H9 (cell line): ENCODE measurements around the gene FOXO6. TPM values are rescaled to one million over a fixed set of nuclear protein-coding genes. Genes with fewer than 3 reads are reported as not detected.

ENCODE experiments used
- DNase-seq: peaks from one replicate; pipeline ENCODE4 v3.0.0-alpha.2; 2017
- H2AFZ ChIP-seq: one replicate; pipeline ENCODE4 v1.6.1; 2013; ENCODE audit warnings: mild to moderate bottlenecking, low read length, control low read depth, moderate library complexity
- H2AK5ac ChIP-seq: 2 replicates; pipeline ENCODE4 v1.6.1; 2013; ENCODE audit warnings: low read length, control low read depth, mixed read lengths; ENCODE audit not compliant: insufficient read length
- H2BK120ac ChIP-seq: one replicate; pipeline ENCODE4 v1.6.1; 2013; ENCODE audit warnings: low read depth, mild to moderate bottlenecking, low read length, control low read depth, inconsistent platforms; ENCODE audit not compliant: poor library complexity, severe bottlenecking
- H2BK12ac ChIP-seq: 2 replicates; pipeline ENCODE4 v1.6.1; 2013; ENCODE audit warnings: low read length, control low read depth, mixed read lengths, low read depth; ENCODE audit not compliant: insufficient read length
- H2BK15ac ChIP-seq: 2 replicates; pipeline ENCODE4 v1.6.1; 2013; ENCODE audit warnings: low read depth, low read length, control low read depth
- H2BK20ac ChIP-seq: one replicate; pipeline ENCODE4 v1.6.1; 2013; ENCODE audit warnings: low read depth, mild to moderate bottlenecking, low read length, control low read depth, inconsistent platforms; ENCODE audit not compliant: poor library complexity, severe bottlenecking
- H2BK5ac ChIP-seq: 2 replicates; pipeline ENCODE4 v1.6.1; 2013; ENCODE audit warnings: low read length, control low read depth, mixed read lengths; ENCODE audit not compliant: insufficient read length
- H3K14ac ChIP-seq: 2 replicates; pipeline ENCODE4 v1.6.1; 2013; ENCODE audit warnings: low read length, control low read depth; ENCODE audit not compliant: insufficient read depth
- H3K18ac ChIP-seq: 2 replicates; pipeline ENCODE4 v1.6.1; 2013; ENCODE audit warnings: low read depth, mild to moderate bottlenecking, mixed read lengths, low read length, control low read depth; ENCODE audit not compliant: insufficient read length
- H3K23ac ChIP-seq: 2 replicates; pipeline ENCODE4 v1.6.1; 2013; ENCODE audit warnings: low read length, control low read depth, mixed read lengths, low read depth; ENCODE audit not compliant: insufficient read length
- H3K23me2 ChIP-seq: 2 replicates; pipeline ENCODE4 v1.6.1; 2013; ENCODE audit warnings: low read depth, mild to moderate bottlenecking, mixed read lengths, low read length, control low read depth; ENCODE audit not compliant: insufficient read length, poor library complexity, severe bottlenecking
- H3K27ac ChIP-seq: 2 replicates; pipeline ENCODE4 v1.5.1; 2013; ENCODE audit warnings: low read length, control low read depth, mixed read lengths, low read depth; ENCODE audit not compliant: insufficient read length
- H3K27me3 ChIP-seq: 2 replicates; pipeline ENCODE4 v1.6.1; 2013; ENCODE audit warnings: low read length, control low read depth, inconsistent platforms; ENCODE audit not compliant: insufficient read depth
- H3K4ac ChIP-seq: 2 replicates; pipeline ENCODE4 v1.6.1; 2013; ENCODE audit warnings: low read depth, mild to moderate bottlenecking, control low read depth, inconsistent platforms, low read length, moderate library complexity
- H3K4me1 ChIP-seq: 2 replicates; pipeline ENCODE4 v1.6.1; 2013; ENCODE audit warnings: low read length, control low read depth, inconsistent platforms; ENCODE audit not compliant: insufficient read depth
- H3K4me2 ChIP-seq: 2 replicates; pipeline ENCODE4 v1.6.1; 2013; ENCODE audit warnings: low read length, control low read depth, mixed read lengths; ENCODE audit not compliant: insufficient read length, insufficient read depth
- H3K56ac ChIP-seq: 2 replicates; pipeline ENCODE4 v1.6.1; 2013; ENCODE audit warnings: low read depth, mild to moderate bottlenecking, mixed read lengths, low read length, control low read depth; ENCODE audit not compliant: insufficient read length
- H3K79me1 ChIP-seq: 2 replicates; pipeline ENCODE4 v1.6.1; 2013; ENCODE audit warnings: low read depth, mild to moderate bottlenecking, moderate library complexity, low read length, control low read depth, inconsistent platforms; ENCODE audit not compliant: insufficient read depth, poor library complexity, severe bottlenecking
- H3K79me2 ChIP-seq: 2 replicates; pipeline ENCODE4 v1.6.1; 2013; ENCODE audit warnings: low read length, control low read depth, inconsistent platforms; ENCODE audit not compliant: insufficient read depth
- H3K9ac ChIP-seq: 2 replicates; pipeline ENCODE4 v1.6.1; 2013; ENCODE audit warnings: low read length, control low read depth, mixed read lengths; ENCODE audit not compliant: insufficient read length; ENCODE audit errors: extremely low read depth
- H3K9me3 ChIP-seq: one replicate; pipeline ENCODE4 v1.6.1; 2013; ENCODE audit warnings: low read depth, low read length, inconsistent platforms; ENCODE audit not compliant: control insufficient read depth
- H3T11ph ChIP-seq: one replicate; pipeline ENCODE4 v1.6.1; 2013; ENCODE audit warnings: mild to moderate bottlenecking, low read length, control low read depth, inconsistent platforms
- H4K20me1 ChIP-seq: one replicate; pipeline ENCODE4 v1.6.1; 2013; ENCODE audit not compliant: control insufficient read depth, insufficient read length, insufficient read depth
- H4K5ac ChIP-seq: 2 replicates; pipeline ENCODE4 v1.6.1; 2013; ENCODE audit warnings: low read depth, mild to moderate bottlenecking, mixed read lengths, low read length, control low read depth; ENCODE audit not compliant: insufficient read length
- H4K8ac ChIP-seq: replicated peaks from 2 replicates; pipeline ENCODE4 v1.6.1; 2013; ENCODE audit warnings: low read length, control low read depth, mixed read lengths, low read depth; ENCODE audit not compliant: insufficient read length
- H4K91ac ChIP-seq: 2 replicates; pipeline ENCODE4 v1.6.1; 2013; ENCODE audit warnings: low read depth, mild to moderate bottlenecking, moderate library complexity, mixed read lengths, low read length, control low read depth; ENCODE audit not compliant: insufficient read length
- H3K27ac Mint-ChIP-seq, 3 experiments: 2 replicates in 2 of 3; 3 replicates in 1 of 3; pipeline ENCODE4 v1.8.0; 2020 to 2021; ENCODE audit warnings: mixed read lengths in 3 of 3, mild to moderate bottlenecking in 1 of 3, moderate library complexity in 1 of 3
- H3K27me3 Mint-ChIP-seq: 2 replicates; pipeline ENCODE4 v1.8.0; 2021; ENCODE audit warnings: low read depth, mild to moderate bottlenecking, moderate library complexity, mixed read lengths
- H3K36me3 Mint-ChIP-seq, 3 experiments: 2 replicates in 2 of 3; 3 replicates in 1 of 3; pipeline ENCODE4 v1.8.0; 2020 to 2021; ENCODE audit warnings: low read depth in 3 of 3, mixed read lengths in 3 of 3; ENCODE audit not compliant: insufficient read depth in 1 of 3
- H3K4me1 Mint-ChIP-seq, 2 experiments: 2 replicates each; pipeline ENCODE4 v1.8.0; 2020; ENCODE audit warnings: mixed read lengths in 2 of 2
- H3K4me3 Mint-ChIP-seq, 2 experiments: 2 replicates in 1 of 2; 3 replicates in 1 of 2; pipeline ENCODE4 v1.8.0; 2020 to 2021; ENCODE audit warnings: mild to moderate bottlenecking in 2 of 2, mixed read lengths in 2 of 2, moderate library complexity in 1 of 2
- H3K9me3 Mint-ChIP-seq, 2 experiments: 2 replicates in 1 of 2; 3 replicates in 1 of 2; pipeline ENCODE4 v1.8.0; 2020; ENCODE audit warnings: mild to moderate bottlenecking in 2 of 2, mixed read lengths in 2 of 2, moderate library complexity in 1 of 2
- WGBS: extraction: QIAGEN DNeasy Blood & Tissue Kit; methylation state at CpG from one replicate; pipeline ENCODE4 v1.1.7; 2013; ENCODE audit warnings: missing lambda C conversion rate, low lambda C conversion rate, mixed read lengths; ENCODE audit not compliant: insufficient read length; ENCODE audit errors: extremely low coverage; 5-methylcytosine and 5-hydroxymethylcytosine counted together
- total RNA-seq: library from RNA; stranded (reverse); gene quantifications from 2 replicates; pipeline ENCODE4 v1.2.1, GENCODE V29; 2021
- TF ChIP-seq, protein P1 (sequence below): fragments of 200-600 bp; sonication (generic); conservative IDR thresholded peaks from 3 replicates; pipeline ENCODE4 v1.8.0; 2021; ENCODE audit warnings: antibody characterized with exemption, mild to moderate bottlenecking

Gene FOXO6
- total RNA-seq, 1 experiment from 2014 or later: 0.83 TPM

DNA sequence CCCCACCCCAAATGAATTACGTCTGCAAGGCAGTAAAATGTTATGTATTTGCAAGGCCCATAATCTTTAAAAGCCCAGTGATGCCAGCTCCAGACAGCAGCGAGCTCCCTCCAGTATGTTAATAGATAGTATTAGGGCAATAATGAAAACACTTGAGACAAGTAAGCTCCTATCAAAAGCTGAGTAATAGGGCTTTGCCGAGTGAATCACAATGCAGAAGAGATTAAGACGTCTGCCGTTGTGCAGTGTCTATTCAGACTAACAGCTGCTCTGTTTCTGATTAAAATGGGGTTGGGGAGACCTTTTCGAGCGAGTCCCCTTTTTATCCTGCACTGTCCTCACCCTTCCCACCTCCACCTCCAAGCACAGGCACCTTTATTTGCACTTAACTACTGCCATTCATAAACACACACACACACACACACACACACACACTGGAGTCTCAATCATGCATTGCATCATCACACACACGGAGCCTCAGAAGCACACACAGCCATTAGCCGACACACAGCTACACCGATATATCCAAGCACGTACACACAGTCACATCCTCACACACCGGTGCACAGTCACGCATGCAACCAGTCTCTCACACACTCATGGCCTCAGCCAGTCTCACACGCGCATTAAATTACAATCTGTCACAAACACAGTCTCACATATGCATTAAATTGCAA is 46.0 kb upstream of the FOXO6 start:
- no peak overlapping the region for H3K23ac ChIP-seq
- no peak overlapping the region for H2BK120ac ChIP-seq
- H4K8ac ChIP-seq: no peak overlapping the region
- H4K5ac ChIP-seq: no peak overlapping the region
- Mint-ChIP-seq H3K9me3 (no peaks in the 10 kb centered on the region), H3K36me3 (no peaks in the 10 kb centered on the region), H3K27ac (peak overlapping the region in 1 of 3 experiments; percentile 13; a peak in 2 of 7 replicates), H3K4me3 (peak overlapping the region in 1 of 2 experiments; percentile 6; a peak in 2 of 5 replicates), H3K4me1 (peaks cover 27 to 28% of the 10 kb centered on the region in 2 experiments), H3K27me3 (peaks cover 16% of the 10 kb centered on the region)
- no peak overlapping the region for H2BK15ac ChIP-seq
- no CpG with 5 or more reads among the region's 15 CpGs for WGBS
- no peaks in the 10 kb centered on the region for H3K23me2 ChIP-seq
- no peak overlapping the region for H3K18ac ChIP-seq
- H3K14ac ChIP-seq: no peak overlapping the region
- H3K4me2 ChIP-seq: no peak overlapping the region
- H3K9ac ChIP-seq: no peak overlapping the region
- H3K27ac ChIP-seq: no peak overlapping the region
- no peak overlapping the region for H2BK12ac ChIP-seq
- no peak overlapping the region for H2BK5ac ChIP-seq
- no peak for DNase-seq
- no peaks in the 10 kb centered on the region for H3K9me3 ChIP-seq
- H2AK5ac ChIP-seq: no peak overlapping the region
- H3K79me2 ChIP-seq: no peaks in the 10 kb centered on the region
- H3K4ac ChIP-seq: no peak overlapping the region
- H3K56ac ChIP-seq: no peak overlapping the region
- no peak overlapping the region for H2BK20ac ChIP-seq
- no peak overlapping the region for H4K91ac ChIP-seq
- H3K79me1 ChIP-seq: no peaks in the 10 kb centered on the region
- H3T11ph ChIP-seq: no peak overlapping the region
- no peaks in the 10 kb centered on the region for H4K20me1 ChIP-seq
- H3K4me1 ChIP-seq: peaks cover 2% of the 10 kb centered on the region; the same call in 1 of the 2 replicates
- no peaks in the 10 kb centered on the region for H3K27me3 ChIP-seq
- TF ChIP-seq, protein P1, sequence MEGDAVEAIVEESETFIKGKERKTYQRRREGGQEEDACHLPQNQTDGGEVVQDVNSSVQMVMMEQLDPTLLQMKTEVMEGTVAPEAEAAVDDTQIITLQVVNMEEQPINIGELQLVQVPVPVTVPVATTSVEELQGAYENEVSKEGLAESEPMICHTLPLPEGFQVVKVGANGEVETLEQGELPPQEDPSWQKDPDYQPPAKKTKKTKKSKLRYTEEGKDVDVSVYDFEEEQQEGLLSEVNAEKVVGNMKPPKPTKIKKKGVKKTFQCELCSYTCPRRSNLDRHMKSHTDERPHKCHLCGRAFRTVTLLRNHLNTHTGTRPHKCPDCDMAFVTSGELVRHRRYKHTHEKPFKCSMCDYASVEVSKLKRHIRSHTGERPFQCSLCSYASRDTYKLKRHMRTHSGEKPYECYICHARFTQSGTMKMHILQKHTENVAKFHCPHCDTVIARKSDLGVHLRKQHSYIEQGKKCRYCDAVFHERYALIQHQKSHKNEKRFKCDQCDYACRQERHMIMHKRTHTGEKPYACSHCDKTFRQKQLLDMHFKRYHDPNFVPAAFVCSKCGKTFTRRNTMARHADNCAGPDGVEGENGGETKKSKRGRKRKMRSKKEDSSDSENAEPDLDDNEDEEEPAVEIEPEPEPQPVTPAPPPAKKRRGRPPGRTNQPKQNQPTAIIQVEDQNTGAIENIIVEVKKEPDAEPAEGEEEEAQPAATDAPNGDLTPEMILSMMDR: no peak
- no peak overlapping the region for H2AFZ ChIP-seq
